Measurements from ENCODE around the gene IGSF9B.
"Not testable (repeated sequence)": the region's sequence is repeated elsewhere in the genome, so short reads cannot be mapped to it uniquely, and the experiment has no call there.

Gene IGSF9B, protein sequence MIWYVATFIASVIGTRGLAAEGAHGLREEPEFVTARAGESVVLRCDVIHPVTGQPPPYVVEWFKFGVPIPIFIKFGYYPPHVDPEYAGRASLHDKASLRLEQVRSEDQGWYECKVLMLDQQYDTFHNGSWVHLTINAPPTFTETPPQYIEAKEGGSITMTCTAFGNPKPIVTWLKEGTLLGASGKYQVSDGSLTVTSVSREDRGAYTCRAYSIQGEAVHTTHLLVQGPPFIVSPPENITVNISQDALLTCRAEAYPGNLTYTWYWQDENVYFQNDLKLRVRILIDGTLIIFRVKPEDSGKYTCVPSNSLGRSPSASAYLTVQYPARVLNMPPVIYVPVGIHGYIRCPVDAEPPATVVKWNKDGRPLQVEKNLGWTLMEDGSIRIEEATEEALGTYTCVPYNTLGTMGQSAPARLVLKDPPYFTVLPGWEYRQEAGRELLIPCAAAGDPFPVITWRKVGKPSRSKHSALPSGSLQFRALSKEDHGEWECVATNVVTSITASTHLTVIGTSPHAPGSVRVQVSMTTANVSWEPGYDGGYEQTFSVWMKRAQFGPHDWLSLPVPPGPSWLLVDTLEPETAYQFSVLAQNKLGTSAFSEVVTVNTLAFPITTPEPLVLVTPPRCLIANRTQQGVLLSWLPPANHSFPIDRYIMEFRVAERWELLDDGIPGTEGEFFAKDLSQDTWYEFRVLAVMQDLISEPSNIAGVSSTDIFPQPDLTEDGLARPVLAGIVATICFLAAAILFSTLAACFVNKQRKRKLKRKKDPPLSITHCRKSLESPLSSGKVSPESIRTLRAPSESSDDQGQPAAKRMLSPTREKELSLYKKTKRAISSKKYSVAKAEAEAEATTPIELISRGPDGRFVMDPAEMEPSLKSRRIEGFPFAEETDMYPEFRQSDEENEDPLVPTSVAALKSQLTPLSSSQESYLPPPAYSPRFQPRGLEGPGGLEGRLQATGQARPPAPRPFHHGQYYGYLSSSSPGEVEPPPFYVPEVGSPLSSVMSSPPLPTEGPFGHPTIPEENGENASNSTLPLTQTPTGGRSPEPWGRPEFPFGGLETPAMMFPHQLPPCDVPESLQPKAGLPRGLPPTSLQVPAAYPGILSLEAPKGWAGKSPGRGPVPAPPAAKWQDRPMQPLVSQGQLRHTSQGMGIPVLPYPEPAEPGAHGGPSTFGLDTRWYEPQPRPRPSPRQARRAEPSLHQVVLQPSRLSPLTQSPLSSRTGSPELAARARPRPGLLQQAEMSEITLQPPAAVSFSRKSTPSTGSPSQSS (N-terminal part only)

DNA sequence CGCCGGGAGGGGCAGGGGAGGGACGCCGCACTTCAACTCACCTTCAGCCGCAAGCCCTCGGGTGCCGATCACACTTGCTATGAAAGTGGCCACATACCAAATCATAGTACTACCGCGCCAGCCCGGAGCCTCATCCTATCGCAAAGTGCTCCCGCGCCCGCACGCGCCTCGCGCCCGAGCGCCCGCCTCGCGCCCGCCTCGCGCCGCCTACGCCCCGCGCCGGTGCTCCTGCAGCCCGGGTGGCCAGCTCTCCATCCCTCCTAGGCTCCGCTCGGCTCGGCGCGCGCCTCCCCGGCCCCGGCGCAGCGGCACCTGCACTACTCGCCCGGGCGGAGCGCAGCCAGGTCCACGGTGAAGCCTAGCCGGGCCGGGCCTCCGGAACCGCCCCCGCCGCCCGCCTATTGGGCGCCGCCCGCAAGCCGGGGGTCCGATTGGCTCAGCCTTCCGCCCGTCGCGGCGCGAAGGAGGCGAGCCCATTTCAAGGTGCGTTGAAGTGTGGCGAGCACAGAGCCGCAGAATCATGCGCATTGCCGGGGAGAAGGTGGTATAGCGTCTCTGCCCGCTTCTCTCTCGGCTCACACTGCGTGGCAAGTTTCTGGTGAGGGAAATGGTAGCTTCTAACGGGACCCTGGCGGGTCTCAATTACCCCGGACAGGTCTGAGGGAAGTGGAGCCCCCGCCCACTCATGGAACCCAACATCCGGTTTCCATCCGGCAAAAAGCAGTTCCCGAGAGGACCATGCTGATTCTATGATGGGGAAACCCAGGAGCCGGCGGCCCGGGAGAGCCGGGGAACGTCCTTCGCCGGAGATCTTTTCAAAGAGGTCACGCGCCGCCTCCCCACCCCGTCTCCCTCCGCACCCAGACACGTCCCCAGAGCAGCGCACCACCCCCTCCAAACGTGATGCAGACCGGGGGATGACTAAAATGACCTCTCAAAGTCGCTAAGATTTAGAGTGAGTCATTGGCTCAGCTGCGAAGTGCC is at the start of gene IGSF9B:
Gene IGSF9B, minus strand, starts transcription at position 319 of the 984 bp plus-strand sequence. Its CDS starts 214 bp downstream, at position 105.
- H3K9me3 ChIP-seq (ENCODE audit: low read length) = no peaks in the 10 kb centered on the region
- no peaks in the 10 kb centered on the region for H3K27me3 ChIP-seq (ENCODE audit: control insufficient read depth in 1 of 2, insufficient read depth in 2 of 2, low read length in 2 of 2)
- peak within 1 kb of the TSS; percentile 69 to 74 for H3K4me3 ChIP-seq (ENCODE audit: low read depth in 1 of 2, low read length in 2 of 2)
- H3K36me3 ChIP-seq (ENCODE audit: insufficient read depth, low read length) = no peaks in the 10 kb centered on the region
- H3K4me1 ChIP-seq (ENCODE audit: insufficient read depth, low read length) = peaks cover 41% of the 10 kb centered on the region
- peak within 1 kb of the TSS; percentile 91 for H3K27ac ChIP-seq (ENCODE audit: low read depth, low read length)
- peak within 1 kb of the TSS; percentile 14 for H3K9ac ChIP-seq (ENCODE audit: low read length)

DNA sequence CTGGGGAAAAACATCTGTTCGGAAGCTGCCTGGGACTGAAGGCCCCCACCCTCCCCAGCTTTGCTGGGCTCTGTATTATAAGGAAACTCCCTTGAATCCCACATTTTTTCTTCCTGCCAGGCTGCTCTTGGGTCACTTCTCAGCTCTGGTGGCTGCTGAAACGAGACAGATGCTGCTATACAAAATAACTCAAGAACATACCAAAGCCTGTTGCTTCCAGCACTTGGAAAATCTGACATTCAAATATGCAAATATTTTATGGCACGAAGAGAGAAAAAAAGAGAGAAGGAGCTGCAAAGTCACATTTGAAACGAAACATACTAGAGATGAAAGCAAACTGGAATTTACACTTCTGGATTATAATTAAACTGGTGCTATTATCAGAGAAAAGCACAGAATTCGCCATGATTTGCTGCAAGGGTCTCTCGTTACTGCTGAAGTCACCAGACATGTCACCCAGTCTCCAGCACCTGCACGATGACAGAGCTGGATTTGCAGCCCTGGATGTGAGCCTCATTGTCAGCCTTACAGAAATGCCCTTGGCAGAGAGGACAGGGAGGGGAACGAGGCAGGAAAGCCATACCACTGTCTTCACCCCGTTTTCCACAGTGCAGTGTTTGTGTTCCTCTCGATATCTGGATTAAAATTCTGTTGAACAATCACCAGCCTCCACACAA is 47.9 kb upstream of the IGSF9B start:
- H3K4me1 ChIP-seq (ENCODE audit: insufficient read depth, low read length) = peaks cover 9% of the 10 kb centered on the region
- no peak overlapping the region for H3K9ac ChIP-seq (ENCODE audit: low read length)
- H3K9me3 ChIP-seq (ENCODE audit: low read length) = no peaks in the 10 kb centered on the region
- no peak overlapping the region for H3K4me3 ChIP-seq (ENCODE audit: low read depth in 1 of 2, low read length in 2 of 2)
- H3K36me3 ChIP-seq (ENCODE audit: insufficient read depth, low read length) = no peaks in the 10 kb centered on the region
- H3K27ac ChIP-seq (ENCODE audit: low read depth, low read length) = no peak overlapping the region
- H3K27me3 ChIP-seq (ENCODE audit: control insufficient read depth in 1 of 2, insufficient read depth in 2 of 2, low read length in 2 of 2) = peaks cover 0 to 4% of the 10 kb centered on the region in 2 donors

DNA sequence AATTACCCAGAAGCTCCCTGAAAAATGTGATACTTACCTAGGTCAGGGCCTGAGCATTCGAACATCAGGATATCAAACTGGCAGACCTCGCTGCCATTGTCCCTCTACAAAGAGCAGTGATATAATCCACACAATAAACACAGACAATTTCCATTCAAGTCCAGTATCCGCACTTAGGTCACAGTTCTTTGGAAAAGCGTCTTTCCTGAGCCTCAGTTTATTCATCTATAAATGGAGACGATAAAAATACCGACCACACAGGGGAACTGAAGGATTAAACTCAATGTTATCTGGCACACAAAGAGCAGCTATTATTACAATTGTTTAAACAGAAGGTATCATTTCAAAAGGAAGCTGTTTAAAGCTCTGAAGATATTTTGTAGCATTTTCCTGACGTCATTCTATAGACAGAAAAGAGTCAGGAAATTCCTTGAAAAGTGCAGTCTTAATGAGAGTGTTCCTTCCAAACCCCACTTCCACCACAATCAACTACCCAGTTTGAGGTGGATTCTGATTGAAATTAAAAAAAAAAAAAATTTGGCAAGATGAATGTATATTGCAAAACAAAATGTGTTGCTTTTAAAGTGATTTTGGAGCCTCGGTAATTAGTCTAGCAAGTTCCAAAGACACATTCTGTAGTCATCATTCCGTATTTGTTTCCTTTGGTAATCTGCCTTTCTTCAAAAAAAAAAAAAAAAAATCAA is 47.2 kb upstream of the IGSF9B start:
- Histone ChIP-seq H3K36me3 (ENCODE audit: insufficient read depth, low read length) (no peaks in the 10 kb centered on the region), H3K9me3 (ENCODE audit: low read length) (no peaks in the 10 kb centered on the region), H3K27me3 (ENCODE audit: control insufficient read depth in 1 of 2, insufficient read depth in 2 of 2, low read length in 2 of 2) (peaks cover 0 to 4% of the 10 kb centered on the region in 2 donors), H3K27ac (ENCODE audit: low read depth, low read length) (no peak overlapping the region), H3K4me3 (ENCODE audit: low read depth in 1 of 2, low read length in 2 of 2) (no peak overlapping the region), H3K9ac (ENCODE audit: low read length) (no peak overlapping the region), H3K4me1 (ENCODE audit: insufficient read depth, low read length) (peaks cover 9% of the 10 kb centered on the region)

DNA sequence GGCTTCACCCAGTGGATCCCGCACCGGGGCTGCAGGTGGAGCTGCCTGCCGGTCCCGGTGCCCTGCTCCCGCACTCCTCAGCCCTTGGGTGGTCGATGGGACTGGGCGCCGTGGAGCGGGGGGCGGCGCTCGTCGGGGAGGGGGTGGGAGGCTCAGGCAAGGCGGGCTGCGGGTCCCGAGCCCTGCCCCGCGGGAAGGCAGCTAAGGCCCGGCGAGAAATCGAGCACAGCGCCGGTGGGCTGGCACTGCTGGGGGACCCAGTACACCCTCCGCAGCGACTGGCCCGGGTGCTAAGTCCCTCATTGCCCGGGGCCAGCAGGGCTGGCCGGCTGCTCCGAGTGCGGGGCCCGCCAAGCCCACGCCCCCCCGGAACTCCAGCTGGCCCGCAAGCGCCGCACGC is 46.1 kb upstream of the IGSF9B start:
- not testable (repeated sequence) for H3K4me3 ChIP-seq (ENCODE audit: low read depth in 1 of 2, low read length in 2 of 2); H3K36me3 ChIP-seq (ENCODE audit: insufficient read depth, low read length); H3K4me1 ChIP-seq (ENCODE audit: insufficient read depth, low read length); H3K9me3 ChIP-seq (ENCODE audit: low read length); H3K27ac ChIP-seq (ENCODE audit: low read depth, low read length); H3K27me3 ChIP-seq (ENCODE audit: control insufficient read depth in 1 of 2, insufficient read depth in 2 of 2, low read length in 2 of 2); H3K9ac ChIP-seq (ENCODE audit: low read length)

DNA sequence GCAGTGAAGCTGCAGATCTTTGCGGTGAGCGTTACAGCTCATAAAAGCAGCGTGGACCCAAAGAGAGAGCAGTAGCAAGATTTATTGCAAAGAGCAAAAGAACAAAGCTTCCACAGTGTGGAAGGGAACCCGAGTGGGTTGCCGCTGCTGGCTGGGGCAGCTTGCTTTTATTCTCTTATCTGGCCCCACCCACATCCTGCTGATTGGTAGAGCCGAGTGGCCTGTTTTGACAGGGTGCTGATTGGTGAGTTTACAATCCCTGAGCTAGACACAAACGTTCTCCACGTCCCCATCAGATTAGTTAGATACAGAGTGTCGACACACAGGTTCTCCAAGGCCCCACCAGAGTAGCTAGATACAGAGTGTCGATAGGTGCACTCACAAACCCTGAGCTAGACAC is 45.6 kb upstream of the IGSF9B start:
- H3K4me3 ChIP-seq (ENCODE audit: low read depth in 1 of 2, low read length in 2 of 2); H3K27me3 ChIP-seq (ENCODE audit: control insufficient read depth in 1 of 2, insufficient read depth in 2 of 2, low read length in 2 of 2); H3K9me3 ChIP-seq (ENCODE audit: low read length); H3K9ac ChIP-seq (ENCODE audit: low read length); H3K27ac ChIP-seq (ENCODE audit: low read depth, low read length); H3K36me3 ChIP-seq (ENCODE audit: insufficient read depth, low read length); H3K4me1 ChIP-seq (ENCODE audit: insufficient read depth, low read length): not testable (repeated sequence)

DNA sequence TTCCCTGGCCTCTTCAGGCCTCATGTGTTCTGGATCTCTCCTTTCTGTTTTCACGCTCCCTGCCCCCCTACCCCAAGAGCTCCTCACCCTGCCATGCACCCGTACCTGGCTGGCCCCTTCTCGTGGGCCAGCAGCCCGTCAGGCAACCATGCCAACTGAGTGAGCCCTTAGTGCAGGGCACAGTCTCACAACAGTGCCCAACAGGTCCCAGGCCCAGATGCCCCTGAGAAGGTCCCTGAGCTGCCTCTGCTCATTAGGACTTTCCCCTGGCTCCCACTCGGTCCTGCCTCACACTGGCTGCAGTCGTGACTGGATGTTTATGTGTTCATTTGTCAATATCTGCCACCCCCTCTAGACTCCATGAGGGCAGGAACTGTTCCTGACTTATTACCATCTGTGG is 44.8 kb upstream of the IGSF9B start:
- Histone ChIP-seq H3K9ac (ENCODE audit: low read length) (no peak overlapping the region), H3K36me3 (ENCODE audit: insufficient read depth, low read length) (no peaks in the 10 kb centered on the region), H3K27ac (ENCODE audit: low read depth, low read length) (no peak overlapping the region), H3K4me1 (ENCODE audit: insufficient read depth, low read length) (peaks cover 9% of the 10 kb centered on the region), H3K4me3 (ENCODE audit: low read depth in 1 of 2, low read length in 2 of 2) (no peak overlapping the region), H3K27me3 (ENCODE audit: control insufficient read depth in 1 of 2, insufficient read depth in 2 of 2, low read length in 2 of 2) (peaks cover 0 to 4% of the 10 kb centered on the region in 2 donors), H3K9me3 (ENCODE audit: low read length) (no peaks in the 10 kb centered on the region)

DNA sequence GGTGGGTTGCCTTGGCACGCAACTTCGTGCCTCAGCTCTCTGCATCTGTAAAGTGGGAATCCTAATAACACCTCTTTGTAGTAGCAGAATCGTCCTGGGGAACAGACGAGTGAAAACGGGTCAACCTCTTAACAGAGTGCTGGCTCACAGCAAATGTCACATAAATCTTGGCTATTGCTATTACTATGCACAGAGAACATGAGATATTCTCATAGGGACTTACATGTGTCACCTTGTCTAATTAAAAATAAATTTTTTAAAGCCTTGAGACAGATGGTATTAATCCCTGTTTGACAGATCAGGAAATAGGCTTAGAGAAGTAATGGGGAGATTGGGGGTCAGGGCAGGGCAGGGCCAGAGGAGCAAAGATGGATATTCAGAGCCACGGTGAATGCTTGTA is 44.3 kb upstream of the IGSF9B start:
- H3K36me3 ChIP-seq (ENCODE audit: insufficient read depth, low read length) = no peaks in the 10 kb centered on the region

DNA sequence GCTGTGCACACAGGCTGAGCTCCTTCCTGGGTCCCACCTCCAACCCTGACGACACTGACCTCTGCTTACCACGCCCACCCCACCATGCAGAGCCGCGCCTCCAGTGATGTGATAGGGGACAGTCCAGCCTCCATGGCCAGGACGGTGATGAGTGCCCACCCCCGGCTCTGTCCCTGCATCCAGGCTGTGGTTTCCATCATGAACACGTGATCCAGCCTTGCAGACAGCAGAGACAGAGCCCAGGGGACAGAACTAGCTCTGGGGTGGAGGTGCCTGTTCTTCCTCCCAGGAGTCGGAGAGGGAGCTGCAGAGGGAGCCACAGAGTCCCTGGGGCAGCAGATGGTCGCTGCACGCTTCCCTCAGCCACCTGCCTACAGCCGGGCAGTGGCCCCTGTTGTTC is 42.6 kb upstream of the IGSF9B start:
- no peaks in the 10 kb centered on the region for H3K9me3 ChIP-seq (ENCODE audit: low read length)
- H3K27me3 ChIP-seq (ENCODE audit: control insufficient read depth in 1 of 2, insufficient read depth in 2 of 2, low read length in 2 of 2) = peaks cover 0 to 4% of the 10 kb centered on the region in 2 donors
- H3K36me3 ChIP-seq (ENCODE audit: insufficient read depth, low read length) = no peaks in the 10 kb centered on the region
- H3K27ac ChIP-seq (ENCODE audit: low read depth, low read length) = no peak overlapping the region
- H3K4me3 ChIP-seq (ENCODE audit: low read depth in 1 of 2, low read length in 2 of 2) = no peak overlapping the region
- no peak overlapping the region for H3K9ac ChIP-seq (ENCODE audit: low read length)
- H3K4me1 ChIP-seq (ENCODE audit: insufficient read depth, low read length) = peaks cover 6% of the 10 kb centered on the region

More for the DNA sequence above, 44.3 kb upstream of the IGSF9B start:
- no peaks in the 10 kb centered on the region for H3K9me3 ChIP-seq (ENCODE audit: low read length)
- no peak overlapping the region for H3K27ac ChIP-seq (ENCODE audit: low read depth, low read length)
- no peak overlapping the region for H3K4me3 ChIP-seq (ENCODE audit: low read depth in 1 of 2, low read length in 2 of 2)
- H3K27me3 ChIP-seq (ENCODE audit: control insufficient read depth in 1 of 2, insufficient read depth in 2 of 2, low read length in 2 of 2) = peaks cover 0 to 4% of the 10 kb centered on the region in 2 donors
- no peak overlapping the region for H3K9ac ChIP-seq (ENCODE audit: low read length)
- H3K4me1 ChIP-seq (ENCODE audit: insufficient read depth, low read length) = peaks cover 9% of the 10 kb centered on the region

DNA sequence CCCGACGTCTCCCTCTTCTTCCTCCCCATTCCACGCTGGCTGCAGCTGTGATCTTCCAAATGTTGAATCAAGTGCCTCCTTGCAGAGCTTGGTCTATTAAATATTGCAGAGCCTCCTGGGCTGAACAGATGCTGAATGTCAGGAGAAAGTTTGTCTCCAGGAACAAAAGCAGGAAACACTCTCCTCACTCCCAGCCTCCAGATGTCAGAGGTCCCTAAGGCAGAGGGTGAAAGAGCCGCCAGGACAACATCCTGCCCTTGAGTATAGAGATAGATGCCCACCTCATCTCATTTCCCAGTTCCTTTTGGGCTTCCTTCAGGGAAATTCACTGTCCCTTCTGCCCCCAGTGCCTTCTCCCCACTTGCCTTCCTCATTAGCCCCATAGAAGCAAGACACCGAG is 40.8 kb upstream of the IGSF9B start:
- Histone ChIP-seq H3K9ac (ENCODE audit: low read length) (no peak overlapping the region), H3K36me3 (ENCODE audit: insufficient read depth, low read length) (no peaks in the 10 kb centered on the region), H3K4me3 (ENCODE audit: low read depth in 1 of 2, low read length in 2 of 2) (no peak overlapping the region), H3K27ac (ENCODE audit: low read depth, low read length) (no peak overlapping the region), H3K9me3 (ENCODE audit: low read length) (no peaks in the 10 kb centered on the region), H3K4me1 (ENCODE audit: insufficient read depth, low read length) (no peaks in the 10 kb centered on the region), H3K27me3 (ENCODE audit: control insufficient read depth in 1 of 2, insufficient read depth in 2 of 2, low read length in 2 of 2) (peaks cover 0 to 4% of the 10 kb centered on the region in 2 donors)
